Superior temporal gyrus (tissue), 1 donor: Measurements from ENCODE around the gene GAS2L3.
"Not testable (repeated sequence)": the region's sequence is repeated elsewhere in the genome, so short reads cannot be mapped to it uniquely, and the experiment has no call there.

ENCODE experiments used
- DNase-seq: peaks from one replicate; pipeline ENCODE4 v3.0.0-alpha.2; 2016; ENCODE audit errors: extremely low spot score

The GAS2L3 gene

DNA sequence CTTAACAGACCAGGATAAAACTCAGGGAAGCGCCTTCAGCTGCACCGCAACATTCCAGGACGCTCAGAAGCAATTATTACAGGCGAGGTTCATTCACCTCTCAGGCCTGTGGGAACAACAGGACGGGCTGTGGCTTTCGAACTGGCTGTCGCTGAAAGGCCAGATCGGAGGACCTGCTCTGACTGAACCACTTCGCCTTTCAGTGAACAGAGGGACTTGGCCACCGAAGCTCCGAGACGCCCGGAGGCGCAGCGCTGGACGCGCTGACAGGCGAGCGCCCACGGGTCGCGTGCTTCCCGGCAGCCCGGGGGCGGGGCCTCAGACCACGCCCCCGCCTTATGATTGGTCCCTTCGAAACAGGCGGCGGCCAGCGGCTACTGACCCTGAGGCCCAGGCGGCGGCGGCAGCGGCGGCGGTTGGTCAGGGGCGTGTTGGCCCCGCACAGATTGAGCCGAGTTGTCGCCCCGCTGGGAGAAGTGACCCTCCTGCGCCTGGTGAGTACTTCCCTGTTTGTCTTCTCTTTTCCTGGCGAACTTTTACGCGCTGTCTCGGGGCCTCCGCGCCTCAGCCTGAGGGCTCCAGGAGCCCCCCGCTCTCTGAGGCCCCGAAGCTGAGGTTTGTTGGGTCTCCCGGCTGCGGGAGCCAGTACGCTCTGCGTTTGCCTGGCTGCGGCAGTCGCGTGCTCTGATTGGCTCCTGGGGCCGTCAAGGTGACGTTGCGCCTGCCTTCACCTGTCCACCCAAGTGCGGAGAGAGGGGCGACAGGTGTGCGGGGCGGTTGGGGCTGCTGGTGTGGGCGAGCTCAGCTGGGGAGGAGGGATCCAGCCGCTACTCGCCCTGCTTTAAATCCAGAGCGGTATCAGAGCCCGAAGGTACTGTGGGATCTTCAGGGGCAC lies at the start of gene GAS2L3:
TSS of gene GAS2L3 (plus strand) at position 393 of the 895 bp plus-strand sequence. CDS start 21,221 bp downstream, outside the sequence.
- peak; percentile 82 for DNase-seq

DNA sequence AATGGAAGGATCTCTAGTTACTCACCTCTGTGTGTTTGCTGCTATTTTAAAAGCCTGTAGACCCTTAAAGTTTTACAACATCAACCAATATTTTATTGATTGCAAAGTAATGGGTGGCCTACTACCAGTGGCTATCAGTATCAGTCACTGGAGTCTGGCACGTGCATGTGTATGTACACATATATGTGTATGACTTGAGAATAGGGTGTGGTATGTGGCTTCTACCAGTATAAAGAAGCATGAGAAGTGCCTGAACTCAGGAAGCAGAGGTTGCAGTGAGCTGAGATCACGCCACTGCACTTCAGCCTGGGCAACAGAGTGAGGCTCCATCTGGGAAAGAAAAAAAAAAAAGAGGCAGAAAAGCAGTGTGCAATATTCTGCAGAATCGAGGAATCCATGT lies 45.5 kb upstream of the GAS2L3 start:
- no peak for DNase-seq

DNA sequence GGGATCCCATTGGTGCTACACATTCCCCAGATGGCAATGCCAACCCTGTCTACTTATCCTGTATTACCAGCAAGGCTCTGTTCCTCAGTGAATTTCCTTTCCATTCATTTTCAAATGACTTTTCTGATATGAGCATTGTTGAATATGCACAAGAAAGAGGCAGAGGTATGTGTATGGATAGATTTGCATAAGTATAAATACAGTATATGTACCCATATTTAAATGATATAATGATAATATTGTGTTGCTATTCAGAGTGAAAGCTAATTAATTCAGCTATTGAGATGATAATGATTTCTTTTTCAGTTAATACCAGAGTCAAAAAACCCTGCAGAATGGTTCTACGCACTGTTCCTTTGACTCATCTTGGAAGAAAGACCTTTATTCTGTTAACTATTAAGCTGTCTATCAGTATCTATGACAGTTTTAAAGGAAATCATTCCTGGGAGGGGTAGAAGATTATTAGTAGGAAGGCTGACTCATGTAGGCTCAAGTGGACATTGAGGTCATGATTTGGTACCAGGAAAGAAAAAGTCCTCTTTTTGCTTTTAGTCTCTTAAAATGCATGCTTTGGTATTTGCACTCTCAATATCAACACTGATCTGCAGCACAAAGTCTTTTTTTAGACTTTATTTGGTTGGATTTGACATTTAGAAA lies 44.9 kb upstream of the GAS2L3 start:
- DNase-seq = no peak

DNA sequence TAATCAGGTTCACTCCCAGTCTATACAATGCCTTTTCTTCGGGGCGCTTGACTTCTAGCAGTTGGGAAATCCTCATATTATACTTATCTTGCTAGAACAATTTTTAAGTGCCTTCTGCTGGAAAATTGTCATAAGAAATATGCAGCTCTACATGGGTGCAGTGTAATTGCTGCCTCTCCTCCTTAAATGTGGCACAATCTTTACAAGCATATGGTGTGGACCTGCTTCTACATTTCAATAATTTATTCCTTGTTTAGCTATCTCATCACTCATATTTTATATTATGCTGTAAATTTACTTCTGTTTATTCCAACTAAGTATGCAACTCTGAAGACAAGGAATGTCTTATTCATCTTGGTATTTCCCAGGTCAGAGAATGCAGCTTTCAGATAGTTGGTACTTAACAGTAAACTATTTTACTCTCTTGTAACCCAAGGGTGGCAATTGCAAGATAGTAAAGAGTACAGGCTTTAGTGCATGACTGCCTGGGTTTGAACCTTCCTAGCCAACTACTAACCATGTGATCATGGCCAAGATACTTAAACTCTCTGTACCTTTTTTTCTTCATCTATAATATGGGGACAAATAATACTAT lies 43.6 kb upstream of the GAS2L3 start:
- DNase-seq = no peak

DNA sequence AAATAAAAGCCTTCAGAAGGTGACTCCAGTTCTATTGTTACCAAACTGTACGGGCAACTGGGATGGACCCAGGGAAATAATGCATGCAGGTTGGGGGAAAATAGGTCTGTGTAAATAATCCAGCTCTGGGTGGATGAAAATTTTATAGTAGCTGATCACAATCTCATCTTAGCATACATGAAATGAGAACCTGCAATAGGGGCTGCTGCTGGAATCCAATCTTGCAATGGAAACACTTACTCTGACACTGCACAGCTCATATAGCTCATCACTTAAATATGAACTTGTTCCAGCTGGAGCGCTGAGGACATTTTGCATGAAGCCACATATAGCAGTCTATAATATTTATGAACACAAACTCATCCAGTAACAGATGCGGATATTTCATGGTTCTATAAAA lies 40.1 kb upstream of the GAS2L3 start:
- DNase-seq = no peak

DNA sequence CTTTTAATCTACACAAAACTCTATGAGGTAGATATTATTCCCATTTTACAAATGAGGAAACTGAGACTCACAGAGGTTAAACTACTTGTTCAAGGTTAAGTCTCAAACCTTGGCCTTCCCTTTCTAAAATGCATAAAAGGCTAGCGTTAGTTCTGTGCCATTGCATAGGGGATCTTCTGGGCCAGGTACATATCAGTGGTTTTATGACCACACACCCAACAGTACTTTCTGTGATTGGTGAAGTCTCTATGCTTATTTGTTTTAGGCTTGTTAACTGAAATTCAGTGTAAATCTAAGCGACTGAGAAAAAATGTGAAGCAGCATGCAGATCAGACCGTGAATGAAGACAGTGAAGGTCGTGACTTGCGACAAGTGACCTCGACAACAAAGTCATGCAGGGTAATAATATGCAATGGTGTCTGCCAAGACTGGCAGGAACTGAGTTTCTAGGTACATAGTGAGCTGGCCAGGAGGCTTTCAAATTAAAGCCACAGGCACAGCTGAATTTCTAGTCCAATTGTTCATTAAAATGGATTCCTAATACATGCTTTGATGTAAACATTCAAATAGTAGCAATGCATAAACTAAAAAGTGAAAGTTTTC lies 38.8 kb upstream of the GAS2L3 start:
- DNase-seq = no peak

DNA sequence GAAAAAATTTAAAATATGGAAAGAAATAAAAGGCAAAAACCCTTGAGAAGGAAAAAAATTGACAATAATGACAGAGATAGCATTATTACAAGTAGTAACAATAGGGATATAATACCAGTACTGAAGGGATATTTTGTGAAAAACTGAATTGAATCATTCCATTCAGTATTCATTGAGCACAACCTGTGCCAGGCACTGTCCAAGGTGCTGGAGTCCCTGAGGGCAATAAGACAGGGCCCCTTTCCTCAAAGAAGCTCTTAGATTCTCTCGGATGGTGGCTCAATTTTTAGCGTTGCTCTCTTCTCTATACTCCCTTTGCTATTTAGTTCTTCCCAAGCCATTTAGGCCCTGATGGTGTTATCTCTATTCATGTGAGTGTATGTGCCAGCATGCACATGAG lies 34.3 kb upstream of the GAS2L3 start:
- no peak for DNase-seq

DNA sequence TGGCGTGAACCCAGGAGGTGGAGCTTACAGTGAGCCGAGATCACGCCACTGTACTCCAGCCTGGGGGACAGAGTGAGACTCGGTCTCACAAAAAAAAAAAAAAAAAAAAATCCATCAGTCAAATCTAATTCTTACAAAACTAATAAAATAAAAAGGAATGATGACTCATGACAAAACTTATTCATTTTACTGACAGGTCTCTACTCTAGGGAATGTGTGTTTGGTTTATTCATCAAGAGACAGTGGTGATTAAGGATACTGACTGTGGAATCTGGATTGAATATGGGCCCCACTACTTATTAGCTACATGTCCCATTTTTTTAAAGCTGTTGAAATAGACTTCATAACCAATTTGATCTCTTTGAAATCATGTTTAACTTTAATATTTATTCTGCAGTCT lies 29.3 kb upstream of the GAS2L3 start:
- DNase-seq = no peak

DNA sequence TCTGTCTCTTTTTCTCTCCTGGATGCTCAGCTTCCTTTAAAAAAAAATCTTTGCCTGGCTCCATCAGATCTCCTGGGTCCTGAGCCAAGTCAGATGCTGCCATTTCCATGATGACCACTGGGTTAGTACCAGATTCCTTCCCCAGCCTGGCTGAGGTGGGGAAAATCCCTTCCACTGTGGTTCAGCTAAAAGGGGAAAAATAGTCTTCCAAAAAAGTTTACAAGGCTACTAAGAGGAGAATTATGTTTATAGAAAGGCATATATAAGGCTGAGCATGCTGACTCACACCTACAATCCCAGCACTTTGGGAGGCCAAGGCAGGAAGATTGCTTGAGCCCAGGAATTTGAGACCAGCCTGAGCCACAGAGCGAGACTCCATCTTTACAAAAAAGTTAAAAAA lies 28.4 kb upstream of the GAS2L3 start:
- DNase-seq = no peak

DNA sequence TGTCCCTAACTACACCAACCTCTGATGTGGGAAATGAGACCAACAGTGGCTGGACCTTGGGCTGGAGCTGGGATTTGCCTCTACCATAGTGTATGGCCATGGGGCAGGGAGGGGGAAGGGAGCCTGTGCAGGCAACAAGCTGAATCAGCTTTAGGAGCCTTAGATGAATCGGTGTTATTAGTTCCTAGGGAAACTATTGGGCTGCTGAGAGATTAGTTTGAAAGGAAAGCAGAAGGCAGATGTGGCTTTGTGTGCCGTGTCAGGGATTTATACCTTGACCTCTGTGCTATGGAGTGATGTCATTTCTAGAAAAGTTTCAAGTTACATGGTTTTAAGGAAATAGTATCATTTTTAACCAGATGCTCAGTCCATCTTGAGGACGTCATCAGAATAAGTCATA lies 19.5 kb upstream of the GAS2L3 start:
- no peak for DNase-seq

DNA sequence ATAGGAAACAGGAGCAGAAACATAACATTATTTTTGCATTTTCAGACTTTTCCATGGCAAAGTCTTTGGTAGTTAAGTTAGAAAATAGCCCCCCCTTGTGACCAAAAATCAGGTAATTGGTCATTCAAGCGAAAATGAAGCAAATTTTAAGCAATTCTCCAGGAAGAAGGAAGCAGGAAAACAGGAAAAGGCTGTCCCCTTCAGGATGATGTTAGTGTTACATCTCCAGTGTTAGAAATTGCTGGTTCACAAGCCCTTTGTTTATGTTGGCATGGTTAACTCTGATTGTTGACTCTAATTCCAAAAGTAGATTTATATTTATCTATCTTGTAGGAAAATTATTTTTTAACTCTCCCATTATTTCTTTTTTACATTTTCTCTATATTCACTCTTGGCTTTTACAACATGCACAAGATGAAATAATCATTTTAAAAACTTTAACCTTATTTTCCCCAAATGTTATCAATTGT lies 18.8 kb upstream of the GAS2L3 start:
- DNase-seq = peak; percentile 89

DNA sequence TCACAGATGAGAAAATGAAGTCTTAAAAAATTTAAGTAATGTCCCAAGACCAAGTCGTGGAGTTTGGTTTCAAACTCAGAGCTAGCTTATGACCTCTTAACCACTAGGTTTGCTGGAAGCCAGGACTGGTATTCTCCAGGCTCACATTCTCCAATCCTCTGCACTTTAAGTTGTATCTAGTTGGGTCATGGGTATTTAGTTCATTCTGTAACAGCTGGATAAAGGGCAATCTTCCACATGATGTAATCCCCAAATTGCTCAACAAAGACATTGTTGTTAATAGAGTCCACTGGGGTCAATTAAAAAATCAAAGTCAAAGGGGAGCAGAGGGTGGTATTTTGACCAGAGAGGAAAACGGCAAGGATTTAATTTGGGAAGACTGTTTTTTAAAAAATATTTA lies 17.8 kb upstream of the GAS2L3 start:
- no peak for DNase-seq

DNA sequence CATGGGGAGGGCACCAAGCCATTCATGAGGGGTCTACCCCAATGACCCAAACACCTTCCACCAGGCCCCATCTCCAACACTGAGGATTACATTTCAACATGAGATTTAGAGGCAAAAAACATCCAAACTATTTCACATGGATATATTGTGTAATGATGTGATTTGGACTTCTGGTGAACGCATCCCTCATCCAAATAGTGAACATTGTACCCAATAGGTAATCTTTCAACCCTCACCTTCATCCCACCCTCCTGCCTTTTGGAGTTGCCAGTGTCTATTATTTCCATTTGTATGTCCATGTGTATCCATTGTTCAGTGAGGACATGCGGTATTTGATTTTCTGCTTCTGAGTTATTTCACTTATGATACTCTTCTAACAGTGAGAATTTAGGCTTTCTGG lies 16.1 kb upstream of the GAS2L3 start:
- no peak for DNase-seq

DNA sequence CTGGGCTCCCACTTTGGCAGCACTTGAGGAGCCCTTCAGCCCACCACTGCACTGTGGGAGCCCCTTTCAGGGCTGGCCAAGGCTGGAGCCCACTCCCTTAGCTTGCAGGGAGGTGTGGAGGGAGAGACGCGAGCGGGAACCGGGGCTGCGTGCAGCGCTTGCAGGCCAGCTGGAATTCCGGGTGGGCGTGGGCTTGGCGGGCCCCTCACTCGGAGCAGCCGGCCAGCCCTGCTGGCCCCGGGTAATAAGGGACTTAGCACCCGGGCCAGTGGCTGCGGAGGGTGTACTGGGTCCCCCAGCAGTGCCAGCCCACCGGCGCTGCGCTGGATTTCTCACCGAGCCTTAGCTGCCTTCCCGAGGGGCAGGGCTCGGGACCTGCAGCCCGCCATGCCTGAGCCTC lies 14.2 kb upstream of the GAS2L3 start:
- not testable (repeated sequence) for DNase-seq

DNA sequence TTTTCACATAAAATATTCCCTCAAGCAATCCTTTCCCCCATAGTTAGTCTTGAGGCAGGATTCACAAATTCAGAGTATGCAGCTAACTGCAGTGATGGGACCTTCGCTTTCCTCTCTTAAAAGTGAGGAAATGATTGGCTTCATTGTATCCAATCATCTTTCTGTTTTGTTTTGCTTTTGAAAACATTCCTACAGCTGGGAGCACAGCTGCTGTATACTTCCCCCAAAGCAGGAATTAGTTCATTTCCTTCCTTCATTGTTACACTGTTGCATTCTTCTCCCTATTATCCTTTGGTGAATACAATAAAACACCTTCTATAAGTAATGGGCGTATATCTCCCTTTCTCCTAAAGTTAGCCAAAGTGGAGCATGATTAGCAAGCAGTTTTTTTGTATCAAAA lies 9.4 kb upstream of the GAS2L3 start:
- DNase-seq = no peak

DNA sequence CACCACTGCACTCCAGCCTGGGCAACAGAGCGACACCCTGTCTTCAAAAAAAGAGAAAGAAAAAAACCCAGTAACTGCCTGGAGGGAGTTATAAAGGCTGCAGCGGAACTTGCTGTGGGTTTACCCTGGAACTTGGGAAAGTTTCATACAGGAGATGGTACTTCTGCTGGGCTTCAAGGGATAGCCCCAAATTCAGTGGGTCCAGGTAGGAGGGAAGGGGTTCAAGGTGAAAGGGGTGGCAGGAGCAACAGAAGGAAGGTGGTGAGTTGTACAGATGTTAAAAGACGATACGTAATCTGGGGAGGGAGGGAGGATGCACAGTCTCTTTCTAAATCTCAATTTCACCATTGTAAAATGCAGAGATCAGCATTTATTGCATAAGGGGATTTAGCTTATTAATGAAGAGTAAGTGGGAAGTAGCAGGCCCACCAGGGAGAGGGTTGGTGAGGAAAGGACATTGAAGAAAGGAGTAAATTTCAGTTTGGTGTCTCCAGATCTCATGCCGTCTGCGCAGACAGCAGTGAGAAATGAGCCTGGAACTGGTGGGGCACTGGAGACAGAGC lies 8.5 kb upstream of the GAS2L3 start:
- no peak for DNase-seq

DNA sequence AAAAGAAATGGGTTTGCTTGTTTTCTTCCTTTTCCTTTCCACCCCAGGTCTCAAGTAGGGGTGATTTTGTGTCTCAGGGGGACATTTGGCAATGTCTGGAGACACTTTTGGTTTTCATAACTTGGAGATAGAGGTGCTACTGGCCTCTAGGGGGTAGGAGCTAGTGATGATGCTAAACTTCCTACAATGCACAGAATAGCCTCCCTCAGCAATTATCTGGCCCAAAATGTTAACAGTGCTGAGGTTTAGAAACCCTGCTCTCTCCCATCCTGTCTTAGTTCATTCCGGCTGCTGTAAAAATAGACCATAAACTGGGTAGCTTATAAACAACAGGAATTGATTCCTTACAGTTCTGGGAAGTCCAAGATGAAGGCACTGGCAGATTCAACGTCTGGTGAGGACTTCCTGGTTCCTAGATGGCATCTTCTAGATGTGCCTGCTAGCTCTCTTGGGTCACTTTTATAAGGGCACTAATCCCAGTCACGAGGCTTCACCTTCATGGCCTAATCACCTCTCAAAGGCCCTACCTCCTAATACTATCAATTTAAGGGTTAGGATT lies 7.4 kb upstream of the GAS2L3 start:
- DNase-seq = no peak

DNA sequence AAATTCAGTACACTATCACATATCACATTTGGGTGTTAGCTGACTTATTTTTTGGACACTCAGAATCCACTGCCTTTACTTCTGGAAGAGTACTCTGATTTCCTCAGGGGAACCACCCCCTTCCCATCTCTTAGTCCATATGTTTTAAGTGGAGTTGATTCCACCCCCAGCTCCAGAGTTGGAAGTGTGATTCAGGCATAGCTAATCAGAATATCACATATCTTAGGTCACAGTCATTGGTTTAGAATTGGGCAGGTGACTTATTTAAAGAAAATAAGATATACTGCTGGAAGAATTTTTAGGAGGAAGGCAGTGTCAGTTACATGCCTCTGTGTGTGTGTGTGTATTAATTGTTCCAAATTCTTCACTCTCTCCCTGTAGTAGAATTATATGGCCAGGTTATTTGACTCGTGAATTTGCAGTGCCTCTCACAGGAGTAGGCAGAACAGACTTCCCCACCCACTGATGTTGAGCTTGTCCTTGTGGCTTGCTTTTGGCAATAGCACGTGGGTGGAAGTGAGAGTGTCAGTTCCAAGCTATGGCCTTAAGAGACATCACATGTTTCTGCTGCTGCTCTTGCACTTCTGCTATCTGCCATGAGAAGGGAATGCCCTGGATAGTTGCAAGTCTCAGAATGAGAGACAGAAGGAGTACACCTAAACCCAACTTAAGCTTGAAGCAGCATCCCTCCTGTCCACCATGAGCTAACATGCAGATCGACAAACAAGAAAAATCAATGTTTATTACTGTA lies 6.4 kb upstream of the GAS2L3 start:
- peak; percentile 59 for DNase-seq

DNA sequence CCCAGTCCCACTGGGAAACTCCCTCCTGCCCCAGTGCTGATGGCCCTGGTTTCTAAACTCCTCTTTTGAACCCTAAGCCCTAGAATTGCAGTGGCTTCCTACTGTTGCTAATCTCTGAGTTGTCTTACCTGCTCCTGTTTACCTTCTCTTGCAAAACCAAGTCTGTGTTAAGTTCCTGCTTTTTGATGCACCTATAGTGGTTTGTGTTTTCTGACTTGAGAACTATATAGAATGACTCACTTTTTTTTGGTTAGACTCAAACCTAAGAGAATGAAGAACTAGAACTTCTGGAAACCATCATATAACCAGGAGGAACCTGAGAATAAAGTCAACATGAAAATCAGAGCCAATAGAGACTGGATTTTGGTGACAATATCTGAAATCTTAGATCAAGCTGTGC lies 5.5 kb upstream of the GAS2L3 start:
- no peak for DNase-seq

DNA sequence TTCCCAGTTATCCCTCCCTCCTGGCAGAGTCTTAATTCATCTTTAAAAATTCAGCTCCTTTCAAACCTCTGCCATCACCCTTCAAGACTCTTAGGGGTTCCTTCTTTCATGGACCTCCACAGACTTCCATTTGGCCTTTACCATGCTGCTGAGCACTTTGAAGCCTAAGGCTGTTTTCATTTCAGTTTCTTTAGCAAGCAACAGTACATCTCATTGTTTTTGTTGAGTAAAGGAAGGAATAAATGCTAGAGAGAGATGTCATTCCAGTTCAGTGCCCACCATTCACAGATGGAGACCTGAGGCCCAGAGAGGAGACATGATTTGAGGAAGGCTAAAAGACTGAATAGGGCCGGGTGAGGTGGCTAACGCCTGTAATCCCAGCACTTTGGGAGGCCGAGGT lies 1.3 kb upstream of the GAS2L3 start:
- DNase-seq = no peak
